ENCODE measurements around the gene GLIS1.

GLIS1 gene

DNA sequence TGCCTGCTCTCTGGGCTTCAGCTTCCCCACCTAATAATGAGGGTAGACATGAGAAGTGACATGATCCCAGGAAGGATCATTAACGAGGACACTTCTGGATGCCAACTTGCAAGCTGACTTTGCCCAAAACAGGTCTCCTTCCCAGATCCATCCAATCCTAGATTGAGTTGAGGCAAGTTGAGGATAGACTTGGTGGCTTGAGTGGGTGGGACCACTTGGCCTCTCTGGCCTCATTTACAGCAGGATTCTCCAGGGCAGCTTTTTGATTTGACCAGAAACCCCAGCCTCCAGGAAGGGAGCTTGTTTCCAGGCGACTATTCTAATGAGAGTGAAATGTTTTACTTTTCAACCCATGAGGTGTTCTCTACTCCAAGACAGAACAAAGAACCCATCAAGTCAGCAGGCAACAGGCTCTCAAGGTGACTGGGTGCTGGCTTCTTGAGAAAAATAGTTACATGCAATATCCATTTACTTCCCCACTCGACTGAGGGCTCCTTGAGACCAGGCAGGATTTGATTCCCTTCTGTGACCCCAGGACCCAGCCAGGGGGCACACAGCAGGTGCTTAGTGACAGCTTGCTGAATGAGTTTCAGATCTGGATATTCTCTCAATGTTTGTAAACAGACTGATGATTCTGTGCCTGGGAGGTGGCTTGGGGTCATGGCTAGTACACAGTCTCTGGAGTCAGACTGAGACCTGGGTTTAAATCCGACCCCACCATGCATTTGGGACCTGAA, 151.5 kb downstream of the GLIS1 start:
- DNase-seq: no peak

- no peak for DNase-seq
Observed at GRCh38 chr1:53586765-53587164, 152.2 kb downstream of the GLIS1 start.

DNA sequence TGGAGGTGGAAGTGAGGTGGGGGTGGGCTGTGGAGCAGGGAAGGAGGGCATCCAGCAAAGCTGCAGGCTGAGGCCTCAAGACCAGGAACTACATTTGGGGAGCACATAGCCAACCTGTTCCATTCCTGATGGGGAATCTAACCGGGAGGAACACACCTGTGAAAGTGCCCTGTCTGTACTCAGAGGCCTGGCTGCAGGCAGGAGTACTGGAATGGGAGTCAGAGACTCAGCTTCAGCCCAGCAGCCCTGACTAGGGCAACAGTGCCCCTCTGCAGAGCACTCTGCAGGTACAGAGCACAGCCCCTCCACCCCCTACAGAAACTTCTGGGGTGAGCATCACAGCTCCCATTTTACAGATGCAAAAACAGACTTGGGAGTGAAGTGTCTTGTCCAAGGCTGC, 153.4 kb downstream of the GLIS1 start:
- no peak for DNase-seq

DNA sequence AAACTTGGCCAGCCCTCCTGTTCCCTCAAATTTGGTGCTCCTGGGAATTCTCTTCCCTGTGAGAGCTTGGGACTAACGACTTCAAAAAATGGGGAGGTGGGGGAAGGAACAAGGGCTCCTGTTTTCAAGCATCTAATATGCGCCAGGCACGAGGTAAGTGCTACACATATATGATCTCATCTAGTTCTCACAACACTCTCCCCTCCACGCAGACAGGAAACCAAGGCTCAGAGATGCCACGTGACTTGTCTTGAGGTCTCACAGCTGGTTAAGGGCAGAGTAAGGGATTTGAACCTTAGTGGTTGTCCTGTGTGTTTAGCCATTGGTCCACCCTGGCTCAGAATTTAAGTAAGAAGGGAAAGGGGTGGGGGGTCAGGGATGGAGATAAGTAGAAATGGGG, 153.8 kb downstream of the GLIS1 start:
- DNase-seq: no peak

- DNase-seq: no peak
Observed at GRCh38 chr1:53584777-53585107, 154.2 kb downstream of the GLIS1 start.

DNA sequence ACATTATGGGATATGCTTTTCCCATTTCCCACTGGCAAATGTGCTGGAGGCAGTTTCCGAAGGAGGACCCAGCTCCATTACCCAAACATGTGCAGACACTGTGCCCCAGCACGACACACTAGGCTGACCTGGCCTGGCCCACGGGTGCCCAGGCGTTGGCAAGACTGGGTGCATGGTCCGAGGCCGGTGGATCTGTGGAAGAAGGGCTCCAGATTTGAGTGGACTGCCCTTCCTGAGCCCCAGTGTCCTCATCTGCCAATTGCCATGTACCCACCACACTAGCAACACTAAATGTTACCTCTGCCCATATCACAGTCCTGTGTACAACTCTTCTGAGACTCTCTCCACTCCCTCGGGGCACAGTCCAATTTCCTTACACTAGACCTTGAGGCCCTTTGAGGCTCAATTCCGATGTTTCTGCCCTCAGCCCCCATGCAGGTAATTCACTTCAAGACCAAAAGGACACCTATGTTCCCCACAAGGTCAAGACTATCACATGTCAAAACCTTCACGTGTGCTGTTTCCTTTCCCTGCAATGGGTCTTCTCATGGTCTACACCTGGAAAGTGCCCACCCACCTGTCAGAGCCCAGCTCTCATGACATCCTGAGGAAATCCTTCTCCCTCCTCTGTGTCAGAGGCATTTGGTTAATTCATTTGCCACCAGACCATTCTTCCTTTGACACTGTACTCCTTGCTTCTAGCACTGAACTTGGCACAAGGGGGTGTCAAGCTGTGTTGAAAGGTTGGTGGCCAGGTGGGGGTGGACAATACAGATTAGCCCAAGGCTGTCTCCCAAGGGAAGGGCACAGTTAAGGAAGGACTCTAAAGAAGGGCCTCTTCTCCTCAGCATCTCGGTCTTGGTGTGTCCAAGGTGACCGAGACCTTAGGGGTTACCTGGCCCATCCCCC, 154.8 kb downstream of the GLIS1 start:
- no peak for DNase-seq

- no peak for DNase-seq
Observed at GRCh38 chr1:53583021-53583867, 155.7 kb downstream of the GLIS1 start.

DNA sequence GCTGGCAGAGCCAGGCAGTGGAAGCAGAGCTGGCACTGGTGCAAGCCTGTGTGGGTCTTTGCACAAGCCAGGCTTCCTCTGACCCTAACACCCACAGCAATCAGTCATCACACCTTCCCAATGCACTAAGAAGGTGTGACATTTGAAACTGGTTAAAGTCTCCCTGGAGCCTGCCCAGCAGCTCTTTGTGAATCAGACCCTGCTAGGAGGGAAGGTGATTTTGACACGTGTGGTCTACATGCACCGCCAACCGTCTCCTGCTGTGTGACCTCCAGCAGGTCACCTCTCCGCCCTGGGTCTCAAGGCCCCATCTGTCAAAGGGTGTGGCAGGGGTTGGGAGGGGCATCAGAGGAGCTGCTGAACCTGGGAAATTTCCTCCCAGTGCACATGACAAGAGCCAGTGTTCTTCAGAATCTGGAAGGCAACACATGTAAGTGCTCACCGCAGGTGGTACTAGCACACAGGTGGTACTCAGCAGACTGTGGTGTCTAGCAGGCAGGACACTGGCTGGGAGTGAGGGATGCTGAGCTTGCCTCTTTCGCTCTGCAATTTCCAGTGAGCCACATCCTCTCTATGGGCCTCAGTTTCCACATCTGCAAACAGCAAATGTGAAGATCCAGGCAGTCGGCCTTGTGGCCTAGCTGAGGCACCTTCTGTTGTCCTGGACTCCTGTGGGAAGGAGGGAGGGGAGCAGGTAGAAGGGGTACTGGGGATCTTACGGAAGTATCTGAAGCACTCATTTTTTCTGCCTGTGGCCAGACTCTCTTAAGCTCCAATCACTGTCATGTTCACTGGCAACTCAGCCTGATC, 156.5 kb downstream of the GLIS1 start:
- DNase-seq: no peak

DNA sequence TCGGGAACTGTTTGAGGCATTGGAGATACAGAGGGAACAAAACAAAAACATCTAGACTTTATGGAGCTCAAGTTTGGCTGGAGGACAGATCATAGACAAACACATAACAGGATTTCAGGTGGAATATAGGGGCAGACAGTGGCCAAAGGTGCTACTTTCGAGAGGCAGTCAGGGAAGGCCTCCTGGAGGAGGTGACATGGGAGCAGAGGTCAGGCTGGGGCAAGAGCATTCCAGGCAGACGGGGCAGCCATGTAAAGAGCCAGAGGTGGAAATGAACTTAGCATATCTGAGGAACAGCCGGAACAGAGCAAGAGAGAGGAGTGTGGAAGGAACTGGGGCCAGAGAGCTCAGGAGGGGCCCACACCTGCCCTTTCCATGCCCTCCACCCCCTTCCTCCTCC, 157.5 kb downstream of the GLIS1 start:
- no peak for DNase-seq

DNA sequence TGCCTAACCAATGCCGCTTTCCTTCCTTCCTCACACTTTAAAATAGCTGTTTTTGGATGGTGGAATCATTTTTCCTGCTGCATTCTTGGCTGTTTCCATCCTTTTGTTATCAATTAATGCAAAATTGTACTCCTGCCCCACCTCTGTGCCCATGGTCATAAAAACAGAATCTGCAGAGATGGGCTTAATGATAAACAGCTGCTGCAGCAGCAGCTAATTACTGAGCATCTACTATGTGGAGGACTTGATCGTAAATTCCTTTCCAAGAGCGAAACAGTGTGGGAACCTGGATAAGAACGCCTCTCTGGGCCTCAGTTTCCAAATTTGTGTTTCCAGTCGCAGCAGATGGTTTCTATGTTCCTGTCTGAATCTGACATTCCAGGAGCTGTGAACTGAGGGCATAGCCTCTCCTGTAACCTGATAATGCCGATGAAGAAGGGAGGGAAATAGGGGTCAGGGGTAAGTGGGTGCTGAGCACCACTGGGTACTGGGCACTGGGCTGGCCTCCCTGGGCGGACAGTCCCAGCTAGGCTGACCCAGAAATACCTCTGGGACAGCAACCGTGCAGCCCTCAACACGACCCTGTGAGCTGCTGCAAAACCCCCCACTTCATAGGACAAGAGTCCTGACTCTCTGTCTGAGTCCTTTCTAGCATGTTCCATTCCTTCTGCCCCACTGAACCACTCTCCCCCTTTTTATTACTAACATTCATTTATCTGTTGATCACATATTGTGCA, 158.1 kb downstream of the GLIS1 start:
- no peak for DNase-seq

GRCh38 chr1:53580009-53580400, 159.0 kb downstream of the GLIS1 start:
- no peak for DNase-seq

- DNase-seq: no peak
Observed at GRCh38 chr1:53579221-53580008, 159.5 kb downstream of the GLIS1 start.

DNA sequence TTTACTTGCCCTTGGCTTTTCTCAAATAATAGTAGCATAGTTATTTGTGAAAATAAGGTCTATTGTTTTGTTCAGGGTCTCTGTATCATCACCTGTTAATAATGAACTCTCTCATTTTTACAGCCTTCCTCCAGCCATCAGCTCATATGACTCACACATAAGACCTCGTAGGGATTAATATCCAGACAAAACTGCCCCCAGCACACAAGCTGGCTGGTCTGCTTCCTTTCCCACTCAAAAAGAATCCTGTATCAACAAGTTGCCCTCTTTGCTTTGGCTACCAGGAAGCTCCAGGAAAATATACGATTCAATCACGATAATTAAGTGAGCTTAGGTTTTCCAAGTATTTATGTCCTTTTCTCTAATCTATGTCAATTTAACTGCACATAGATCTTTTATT, 160.6 kb downstream of the GLIS1 start:
- DNase-seq: no peak

- DNase-seq: no peak
Observed at GRCh38 chr1:53577761-53578100, 161.2 kb downstream of the GLIS1 start.

DNA sequence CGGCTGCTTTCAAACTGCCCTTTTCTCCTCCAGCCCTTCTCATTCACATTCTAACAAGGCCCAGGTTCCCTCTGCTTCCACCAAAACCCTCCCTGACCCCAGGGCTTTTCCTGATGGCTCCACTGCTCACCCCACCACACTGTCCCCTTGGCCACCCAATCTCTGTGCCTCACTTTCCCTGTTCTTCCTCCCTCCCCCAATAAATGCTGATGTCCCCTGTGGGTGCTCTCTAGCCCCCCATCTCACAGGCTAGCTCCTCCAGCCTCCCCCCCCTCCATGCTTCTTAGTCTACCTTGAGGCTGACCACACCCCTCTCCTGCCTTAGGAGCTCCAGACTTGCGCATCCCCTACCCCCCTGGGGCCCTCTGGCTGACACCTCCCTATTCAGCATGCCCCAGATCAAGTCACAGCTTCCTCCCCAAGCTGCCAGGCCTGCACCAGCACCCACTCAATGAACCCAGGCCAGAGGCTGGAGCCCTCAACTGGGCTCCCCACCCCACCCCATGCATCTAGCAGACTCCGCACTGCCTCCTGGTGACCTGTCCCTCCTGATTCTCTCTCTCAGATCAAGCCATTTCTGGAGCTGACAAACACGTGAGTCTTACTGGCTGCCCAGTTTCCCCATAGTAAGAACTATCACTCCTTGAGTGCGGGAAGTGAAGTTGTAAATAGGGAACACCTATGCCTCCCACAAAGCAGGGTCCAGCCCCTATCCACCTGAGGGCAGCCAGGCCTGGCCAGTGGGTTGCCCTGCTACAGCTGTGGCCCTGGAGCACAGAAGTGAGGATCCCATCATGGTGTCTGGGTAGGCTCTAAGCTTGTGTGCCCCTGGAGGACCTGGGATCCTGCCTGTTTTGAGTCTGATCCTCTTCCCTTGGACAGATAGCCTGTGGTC, 161.9 kb downstream of the GLIS1 start:
- DNase-seq: no peak

DNA sequence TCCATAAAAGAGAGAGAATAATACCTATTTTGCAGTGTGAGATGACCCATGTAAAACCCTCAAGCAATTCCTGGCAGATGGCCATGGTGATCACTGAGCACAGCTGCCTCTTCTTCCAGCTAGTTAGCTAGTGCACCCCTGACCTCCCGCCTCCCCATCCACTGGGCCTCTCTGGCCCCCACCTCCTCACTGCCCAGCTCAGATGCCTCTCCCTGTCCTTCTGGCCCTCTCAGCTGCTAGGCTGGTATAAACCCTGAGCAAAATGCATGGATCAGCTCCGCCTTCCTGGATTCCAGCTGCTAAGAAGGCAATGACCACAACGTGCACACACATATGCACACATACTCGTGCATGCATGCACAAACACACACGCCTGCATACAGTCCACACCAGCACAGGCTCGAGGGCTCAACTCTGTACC, 162.6 kb downstream of the GLIS1 start:
- no peak for DNase-seq

DNA sequence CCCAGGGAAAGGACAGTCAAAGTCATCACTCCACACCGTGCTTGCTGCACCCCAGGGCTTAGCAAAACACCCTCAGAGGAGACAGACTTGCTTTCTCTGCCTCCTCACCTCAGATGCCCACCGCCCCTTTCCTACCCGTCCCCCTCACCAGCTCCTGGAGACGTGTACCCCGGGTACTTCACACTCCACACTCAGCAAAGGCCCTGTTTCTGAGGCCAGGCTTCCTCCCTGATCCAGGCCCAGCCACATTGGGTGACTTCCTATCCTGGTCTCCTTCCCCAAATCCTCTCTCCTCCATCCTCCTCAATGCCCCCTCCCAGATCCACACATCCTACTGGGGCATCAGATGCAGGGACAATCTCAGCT, 163.0 kb downstream of the GLIS1 start:
- no peak for DNase-seq

DNA sequence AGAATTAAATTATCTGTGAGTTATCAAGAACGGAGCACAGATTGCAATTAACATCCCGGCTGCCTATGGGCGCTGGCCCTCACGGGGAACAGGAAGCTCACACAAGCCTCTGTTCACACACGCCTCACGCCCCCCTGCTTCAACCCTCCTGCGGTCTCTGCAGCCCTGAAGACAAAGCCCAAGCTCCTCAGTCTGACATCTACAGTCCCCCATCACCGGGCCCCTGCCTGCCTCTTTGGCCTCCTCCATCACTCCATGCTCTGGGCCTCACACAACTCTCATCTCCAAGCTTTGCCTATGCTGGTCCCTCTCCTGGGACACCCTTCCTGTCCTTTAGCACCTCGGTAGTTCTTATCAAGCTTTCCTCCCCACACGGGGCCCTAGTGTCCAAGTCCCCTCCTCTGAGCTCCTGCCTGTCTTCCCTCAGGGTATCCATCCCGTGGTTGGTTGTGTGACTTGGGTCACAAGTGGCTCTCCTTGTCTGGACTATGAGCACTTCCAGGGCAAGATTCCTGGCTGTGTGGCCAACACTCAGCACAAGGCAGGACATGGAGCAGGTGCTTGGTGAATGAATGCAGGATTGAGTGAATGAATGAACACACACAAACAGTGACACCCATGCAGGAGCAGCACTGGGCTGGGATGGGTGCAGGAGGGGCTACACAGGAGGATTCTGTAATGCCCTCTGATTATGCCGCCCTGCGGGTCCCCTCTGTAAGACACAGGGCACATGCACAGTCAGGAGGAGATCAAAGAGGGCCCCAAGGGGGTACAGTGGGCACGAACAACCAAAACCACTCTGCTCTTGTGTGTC, 163.6 kb downstream of the GLIS1 start:
- DNase-seq: no peak

- DNase-seq: no peak
Observed at GRCh38 chr1:53574621-53575020, 164.3 kb downstream of the GLIS1 start.

All from stimulated activated CD4-positive, alpha-beta T cell treated with anti-CD3 and anti-CD28 coated beads, Interleukin-12 subunit alpha, Interleukin-12 subunit beta, amount 100 ng/mL, for 4 hours (primary cell).